PC-9 (cell line): ENCODE measurements around the gene IGSF6.

Source experiments
- EZH2 ChIP-seq: fragments of 200-600 bp; sonication (generic); IDR thresholded peaks from 2 replicates; pipeline ENCODE4 v1.8.0; 2017; ENCODE audit warnings: antibody characterized with exemption, low read depth
- TF ChIP-seq, protein P1 (sequence below): fragments of 200-600 bp; sonication (generic); conservative IDR thresholded peaks from 2 replicates; pipeline ENCODE4 v1.6.1; 2017; ENCODE audit warnings: mixed run types, antibody characterized with exemption, mild to moderate bottlenecking, moderate library complexity

DNA sequence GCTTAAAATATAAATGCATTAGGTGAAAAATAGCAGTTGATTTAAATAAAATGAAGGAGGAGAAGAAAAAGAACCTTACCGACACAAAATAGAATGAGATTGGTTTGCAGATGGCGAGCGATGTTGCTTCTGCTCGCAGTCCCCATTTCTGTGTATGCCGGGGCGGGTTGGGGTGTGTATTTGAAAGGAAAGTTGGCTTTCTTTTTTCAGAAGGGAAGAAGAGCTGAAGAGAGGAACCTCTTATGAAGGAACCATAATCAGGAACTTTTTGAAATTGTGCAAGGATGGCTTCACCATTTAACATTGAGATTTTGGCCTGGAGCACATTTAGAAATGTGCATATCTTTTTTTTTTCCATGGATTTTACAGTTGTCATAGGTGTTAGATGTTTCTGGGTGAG, at the start of gene IGSF6:
- TF ChIP-seq, protein P1, sequence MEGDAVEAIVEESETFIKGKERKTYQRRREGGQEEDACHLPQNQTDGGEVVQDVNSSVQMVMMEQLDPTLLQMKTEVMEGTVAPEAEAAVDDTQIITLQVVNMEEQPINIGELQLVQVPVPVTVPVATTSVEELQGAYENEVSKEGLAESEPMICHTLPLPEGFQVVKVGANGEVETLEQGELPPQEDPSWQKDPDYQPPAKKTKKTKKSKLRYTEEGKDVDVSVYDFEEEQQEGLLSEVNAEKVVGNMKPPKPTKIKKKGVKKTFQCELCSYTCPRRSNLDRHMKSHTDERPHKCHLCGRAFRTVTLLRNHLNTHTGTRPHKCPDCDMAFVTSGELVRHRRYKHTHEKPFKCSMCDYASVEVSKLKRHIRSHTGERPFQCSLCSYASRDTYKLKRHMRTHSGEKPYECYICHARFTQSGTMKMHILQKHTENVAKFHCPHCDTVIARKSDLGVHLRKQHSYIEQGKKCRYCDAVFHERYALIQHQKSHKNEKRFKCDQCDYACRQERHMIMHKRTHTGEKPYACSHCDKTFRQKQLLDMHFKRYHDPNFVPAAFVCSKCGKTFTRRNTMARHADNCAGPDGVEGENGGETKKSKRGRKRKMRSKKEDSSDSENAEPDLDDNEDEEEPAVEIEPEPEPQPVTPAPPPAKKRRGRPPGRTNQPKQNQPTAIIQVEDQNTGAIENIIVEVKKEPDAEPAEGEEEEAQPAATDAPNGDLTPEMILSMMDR: no peak
- no peak for TF ChIP-seq EZH2
